Skeletal muscle tissue (tissue), 4 donors: ENCODE data around the gene ZNF3. TPM values are rescaled to one million over a fixed set of nuclear protein-coding genes. Genes with fewer than 3 reads are reported as not detected.

Source experiments
- H3K27ac ChIP-seq: one replicate; pipeline ENCODE4 v1.7.0; 2013; ENCODE audit warnings: mild to moderate bottlenecking, low read depth, low read length, inconsistent platforms
- H3K27me3 ChIP-seq, 3 donors: one replicate each; pipeline ENCODE4 v1.7.0; 2013; ENCODE audit warnings: low read length in 3 of 3; ENCODE audit not compliant: control insufficient read depth in 3 of 3, insufficient read depth in 3 of 3
- H3K36me3 ChIP-seq, 3 donors: one replicate each; pipeline ENCODE4 v1.7.0; 2013; ENCODE audit warnings: low read length in 3 of 3; ENCODE audit not compliant: control insufficient read depth in 3 of 3, insufficient read depth in 3 of 3
- H3K4me1 ChIP-seq, 3 donors: one replicate each; pipeline ENCODE4 v1.7.0; 2013; ENCODE audit warnings: low read length in 3 of 3, mild to moderate bottlenecking in 3 of 3; ENCODE audit not compliant: control insufficient read depth in 3 of 3, insufficient read depth in 3 of 3
- H3K4me3 ChIP-seq, 3 donors: one replicate each; pipeline ENCODE4 v1.7.0; 2013; ENCODE audit warnings: low read length in 3 of 3
- H3K9ac ChIP-seq, 3 donors: one replicate each; pipeline ENCODE4 v1.7.0; 2013; ENCODE audit warnings: low read length in 3 of 3, mild to moderate bottlenecking in 3 of 3, moderate library complexity in 2 of 3, low read depth in 1 of 3
- H3K9me3 ChIP-seq, 3 donors: one replicate each; pipeline ENCODE4 v1.7.0; 2013; ENCODE audit warnings: low read length in 3 of 3; ENCODE audit not compliant: control insufficient read depth in 3 of 3
- total RNA-seq: library from RNA; depleted of rRNA; stranded (reverse); fragments of >200 nt; gene quantifications from one replicate; pipeline ENCODE4 v1.2.3, GENCODE V29; 2014
- donor health status: Osteomylitis.

The ZNF3 gene
- total RNA-seq, 1 donor from 2014 or later = 34.4 TPM

GRCh38 chr7:100109521-100110163 is 28.1 kb upstream of the ZNF3 start:
- Histone ChIP-seq H3K9ac (no peak overlapping the region), H3K27ac (no peak overlapping the region), H3K4me3 (no peak overlapping the region), H3K27me3 (no peaks in the 10 kb centered on the region), H3K36me3 (peaks cover 58 to 67% (median 63%) of the 10 kb centered on the region in 3 donors), H3K4me1 (no peaks in the 10 kb centered on the region), H3K9me3 (no peaks in the 10 kb centered on the region)

GRCh38 chr7:100107890-100108289 is 26.4 kb upstream of the ZNF3 start:
- Histone ChIP-seq H3K36me3 (peaks cover 55 to 65% (median 58%) of the 10 kb centered on the region in 3 donors), H3K4me1 (no peaks in the 10 kb centered on the region), H3K4me3 (no peak overlapping the region), H3K27ac (no peak overlapping the region), H3K27me3 (no peaks in the 10 kb centered on the region), H3K9me3 (no peaks in the 10 kb centered on the region), H3K9ac (no peak overlapping the region)

- Histone ChIP-seq H3K9me3 (no peaks in the 10 kb centered on the region), H3K27me3 (no peaks in the 10 kb centered on the region), H3K9ac (no peak overlapping the region), H3K4me3 (no peak overlapping the region), H3K36me3 (peaks cover 51 to 65% (median 56%) of the 10 kb centered on the region in 3 donors), H3K27ac (no peak overlapping the region), H3K4me1 (peaks cover 5 to 6% (median 5%) of the 10 kb centered on the region in 3 donors)
These were observed 25.7 kb upstream of the ZNF3 start for GRCh38 chr7:100107125-100107737.

GRCh38 chr7:100106633-100107032 is 25.1 kb upstream of the ZNF3 start:
- no peak overlapping the region for H3K9ac ChIP-seq
- H3K27ac ChIP-seq = no peak overlapping the region
- H3K27me3 ChIP-seq = no peaks in the 10 kb centered on the region
- H3K4me3 ChIP-seq = no peak overlapping the region
- peaks cover 6 to 8% (median 7%) of the 10 kb centered on the region in 3 donors for H3K4me1 ChIP-seq
- peaks cover 47 to 63% (median 55%) of the 10 kb centered on the region in 3 donors for H3K36me3 ChIP-seq
- H3K9me3 ChIP-seq = no peaks in the 10 kb centered on the region

DNA sequence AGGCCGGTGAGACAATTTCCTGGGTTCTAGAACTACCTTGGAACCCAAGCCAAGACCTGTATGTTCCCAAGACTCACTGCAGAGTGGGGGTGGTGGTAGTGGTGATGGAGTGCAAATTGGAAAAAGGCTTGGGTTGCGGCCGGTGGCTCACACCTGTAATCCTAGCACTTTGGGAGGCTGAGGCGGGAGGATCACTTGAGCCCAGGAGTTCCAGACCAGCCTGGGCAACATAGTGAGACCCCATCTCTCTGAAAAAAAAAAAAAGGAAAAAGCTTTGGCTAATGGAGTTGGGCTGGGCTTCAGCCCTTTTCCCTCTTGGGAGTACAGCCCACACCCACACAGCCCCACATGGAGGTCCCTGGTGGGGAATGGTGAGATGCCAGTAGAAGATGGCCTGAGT is 24.0 kb upstream of the ZNF3 start:
- Histone ChIP-seq H3K27ac (no peak overlapping the region), H3K9me3 (no peaks in the 10 kb centered on the region), H3K4me3 (no peak overlapping the region), H3K9ac (no peak overlapping the region), H3K4me1 (peaks cover 6 to 10% (median 8%) of the 10 kb centered on the region in 3 donors), H3K36me3 (peaks cover 39 to 54% (median 46%) of the 10 kb centered on the region in 3 donors), H3K27me3 (no peaks in the 10 kb centered on the region)

- Histone ChIP-seq H3K27ac (no peak overlapping the region), H3K9me3 (no peaks in the 10 kb centered on the region), H3K9ac (peak overlapping the region in 1 of 3 donors; percentile 60), H3K27me3 (no peaks in the 10 kb centered on the region), H3K4me1 (peaks cover 16 to 21% (median 21%) of the 10 kb centered on the region in 3 donors), H3K4me3 (no peak overlapping the region), H3K36me3 (peaks cover 41 to 55% (median 49%) of the 10 kb centered on the region in 3 donors)
These were observed 21.7 kb upstream of the ZNF3 start for GRCh38 chr7:100102950-100103840.

GRCh38 chr7:100101016-100101862 is 19.7 kb upstream of the ZNF3 start, which contains the start of the genes AP4M1 and MCM7:
TSS of gene AP4M1 (plus strand) at chr7:100101643. CDS start at chr7:100101715, 72 bp downstream.
TSS of gene MCM7 (minus strand) at chr7:100101397. CDS start at chr7:100101294, 103 bp downstream.
- Histone ChIP-seq H3K9ac (peak within 1 kb of the TSS; percentile 73 to 84 (median 81)), H3K36me3 (peaks cover 47 to 54% (median 48%) of the 10 kb centered on the region in 3 donors), H3K4me3 (peak within 1 kb of the TSS; percentile 83 to 95 (median 93)), H3K27ac (peak within 1 kb of the TSS; percentile 83), H3K9me3 (no peaks in the 10 kb centered on the region), H3K4me1 (peaks cover 16 to 21% (median 21%) of the 10 kb centered on the region in 3 donors), H3K27me3 (no peaks in the 10 kb centered on the region)

GRCh38 chr7:100100420-100101015 is 19.0 kb upstream of the ZNF3 start:
- peaks cover 49 to 55% (median 50%) of the 10 kb centered on the region in 3 donors for H3K36me3 ChIP-seq
- peak overlapping the region; percentile 73 to 84 (median 81) for H3K9ac ChIP-seq
- H3K4me3 ChIP-seq = peak overlapping the region; percentile 83 to 95 (median 93)
- peak overlapping the region; percentile 83 for H3K27ac ChIP-seq
- H3K9me3 ChIP-seq = no peaks in the 10 kb centered on the region
- H3K27me3 ChIP-seq = no peaks in the 10 kb centered on the region
- H3K4me1 ChIP-seq = peaks cover 16 to 21% (median 21%) of the 10 kb centered on the region in 3 donors

DNA sequence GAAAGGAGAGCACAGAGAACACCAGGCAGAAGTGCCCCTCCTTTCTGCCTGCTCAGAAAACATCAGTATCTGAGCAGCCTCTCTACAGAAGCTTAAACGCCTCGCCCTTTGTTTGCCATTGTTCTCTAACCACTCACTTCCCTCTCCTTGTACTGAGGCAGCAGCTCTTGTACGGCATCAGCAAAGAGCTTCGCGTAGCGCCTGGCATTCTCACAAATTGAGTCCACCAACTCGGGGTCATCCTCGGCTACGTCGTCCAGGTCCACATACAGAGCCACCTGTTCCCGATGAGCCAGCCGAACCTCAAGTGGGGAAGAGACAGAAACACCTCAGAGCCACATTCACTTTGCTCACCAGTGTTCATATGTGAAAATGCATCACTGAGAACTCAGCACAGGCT is 17.9 kb upstream of the ZNF3 start:
- no peaks in the 10 kb centered on the region for H3K9me3 ChIP-seq

More for the DNA sequence above, 17.9 kb upstream of the ZNF3 start:
- Histone ChIP-seq H3K27ac (peak overlapping the region; percentile 83), H3K27me3 (no peaks in the 10 kb centered on the region), H3K4me3 (peak overlapping the region; percentile 83 to 95 (median 93)), H3K36me3 (peaks cover 50 to 54% (median 53%) of the 10 kb centered on the region in 3 donors), H3K4me1 (peaks cover 16 to 21% (median 21%) of the 10 kb centered on the region in 3 donors), H3K9ac (peak overlapping the region in 2 of 3 donors; percentile 81 to 84)
